Stomach (tissue), 9 donors: Measurements from ENCODE around the gene PPP4R4. TPM values are rescaled to one million over a fixed set of nuclear protein-coding genes. Genes with fewer than 3 reads are reported as not detected.

ENCODE experiments used
- DNase-seq, 2 donors: peaks; one replicate each; pipeline versions ENCODE4 v3.0.0 to v3.0.0-alpha.2; 2013 to 2019
- H3K27ac ChIP-seq, 5 donors: fragments of 200-600 bp in 4 of 5; sonication (generic) in 4 of 5; one replicate each; pipeline ENCODE4 v1.5.1; 2013 to 2019; ENCODE audit warnings: mild to moderate bottlenecking in 1 of 5, moderate library complexity in 1 of 5
- H3K27me3 ChIP-seq, 3 donors: fragments of 200-600 bp; sonication (generic); one replicate each; pipeline ENCODE4 v1.5.1; 2017 to 2019; ENCODE audit warnings: mixed run types in 1 of 3
- H3K36me3 ChIP-seq, 4 donors: fragments of 200-600 bp; sonication (generic); 1 replicate in 3 of 4; 2 replicates in 1 of 4; pipeline ENCODE4 v1.5.1; 2016 to 2019
- H3K4me1 ChIP-seq, 4 donors: fragments of 200-600 bp; sonication (generic); one replicate each; pipeline ENCODE4 v1.5.1; 2016 to 2019
- H3K4me3 ChIP-seq, 4 donors: fragments of 200-600 bp; sonication (generic) in 3 of 4; one replicate each; pipeline ENCODE4 v1.5.1; 2016 to 2019; ENCODE audit warnings: mild to moderate bottlenecking in 1 of 4
- H3K9me3 ChIP-seq, 4 donors: fragments of 200-600 bp; sonication (generic); one replicate each; pipeline ENCODE4 v1.5.1; 2016 to 2019
- CTCF ChIP-seq, 7 experiments: fragments of 450-650 bp in 4 of 7; fragments of 200-600 bp in 3 of 7; sonication (generic) in 3 of 7; IDR thresholded peaks; one replicate each; pipeline ENCODE4 v1.5.1; 2016 to 2019; ENCODE audit warnings: antibody characterized with exemption in 7 of 7, control low read depth in 2 of 7, mild to moderate bottlenecking in 1 of 7
- EP300 ChIP-seq: sonication (generic); formaldehyde crosslinking; IDR thresholded peaks from one replicate; pipeline ENCODE4 v1.6.1; 2017; ENCODE audit warnings: antibody characterized with exemption
- POLR2A ChIP-seq, 4 donors: fragments of 450-650 bp; IDR thresholded peaks; one replicate each; pipeline ENCODE4 v1.6.1; 2016; ENCODE audit warnings: antibody characterized with exemption in 4 of 4, control low read depth in 2 of 4, mild to moderate bottlenecking in 1 of 4, moderate library complexity in 1 of 4
- POLR2AphosphoS5 ChIP-seq, 3 donors: sonication (generic); formaldehyde crosslinking; IDR thresholded peaks; one replicate each; pipeline ENCODE4 v1.6.1; 2016; ENCODE audit warnings: antibody characterized with exemption in 3 of 3
- WGBS, 5 donors: extraction: QIAGEN DNeasy Blood & Tissue Kit in 3 of 5; methylation state at CpG; one replicate each; pipeline versions ENCODE4 v1.1.5 to v1.1.7; 2013 to 2018; 5-methylcytosine and 5-hydroxymethylcytosine counted together
- intact Hi-C: fragments of 100-400 bp; cut with DNase I; formaldehyde crosslinking; loops from one replicate; pipeline ENCODE4 v1.15.1; 2023; ENCODE audit warnings: low total_unique reads
- polyA plus RNA-seq, 3 donors: library from polyadenylated mRNA; stranded (reverse); fragments of 200-250 nt; gene quantifications; one replicate each; pipeline ENCODE4 v1.2.3, GENCODE V29; 2013
- total RNA-seq, 5 donors: library from RNA; depleted of rRNA; stranded (reverse); fragments of >200 nt; gene quantifications; one replicate each; pipeline versions ENCODE4 v1.1.0 to v1.2.3, GENCODE V29; 2014 to 2016
- donor health status: healthy with polysubstance abuse.
- donor health status: Bipolar disorder and iron deficiency.
- donor health status: healthy.

The PPP4R4 gene
- total and polyA plus RNA-seq, 8 donors: under 0.01 to 11.7 (median 0.50) TPM; not detected in 1

GRCh38 chr14:94314890-94315289 is 140.8 kb downstream of the PPP4R4 start:
- Histone ChIP-seq H3K36me3 (no peaks in the 10 kb centered on the region), H3K4me3 (no peak overlapping the region)
- WGBS, 5 donors: 75 to 94% (median 89%) methylated on average over 2 of the region's 2 CpGs

GRCh38 chr14:94316692-94317091 is 142.6 kb downstream of the PPP4R4 start:
- no peaks in the 10 kb centered on the region for H3K4me1 ChIP-seq

More at GRCh38 chr14:94314890-94315289, 140.8 kb downstream of the PPP4R4 start:
- Histone ChIP-seq H3K4me1 (no peaks in the 10 kb centered on the region), H3K27ac (no peak overlapping the region), H3K27me3 (no peaks in the 10 kb centered on the region), H3K9me3 (peaks cover 0 to 4% (median 0%) of the 10 kb centered on the region in 4 donors)
- intact Hi-C loops: no loop called here
- TF ChIP-seq POLR2A (IDR thresholded peaks at IDR 0.05) (no peak), CTCF (IDR thresholded peaks at IDR 0.05) (no peak)
- DNase-seq: no peak

GRCh38 chr14:94317259-94317658 is 143.1 kb downstream of the PPP4R4 start:
- peak in 1 of 2 donors; percentile 11 for DNase-seq
- intact Hi-C loops: no loop called here
- TF ChIP-seq EP300 (no peak), POLR2AphosphoS5 (IDR thresholded peaks at IDR 0.05) (no peak), CTCF (IDR thresholded peaks at IDR 0.05) (no peak), POLR2A (IDR thresholded peaks at IDR 0.05) (no peak)
- H3K27ac ChIP-seq: no peak overlapping the region
- H3K4me1 ChIP-seq: no peaks in the 10 kb centered on the region
- WGBS, 5 donors: 47 to 57% (median 54%) methylated on average over 4 of the region's 4 CpGs
- peaks cover 0 to 4% (median 0%) of the 10 kb centered on the region in 4 donors for H3K9me3 ChIP-seq
- H3K27me3 ChIP-seq: no peaks in the 10 kb centered on the region
- no peaks in the 10 kb centered on the region for H3K36me3 ChIP-seq
- no peak overlapping the region for H3K4me3 ChIP-seq

More at GRCh38 chr14:94316692-94317091, 142.6 kb downstream of the PPP4R4 start:
- DNase-seq: no peak
- Histone ChIP-seq H3K27ac (no peak overlapping the region), H3K4me3 (no peak overlapping the region), H3K36me3 (no peaks in the 10 kb centered on the region), H3K27me3 (no peaks in the 10 kb centered on the region), H3K9me3 (peaks cover 0 to 4% (median 0%) of the 10 kb centered on the region in 4 donors)
- 67 to 83% (median 80%) methylated on average over 1 of the region's 1 CpG for WGBS, 5 donors
- intact Hi-C loops: no loop called here
- TF ChIP-seq POLR2AphosphoS5 (IDR thresholded peaks at IDR 0.05) (no peak), CTCF (IDR thresholded peaks at IDR 0.05) (no peak), POLR2A (IDR thresholded peaks at IDR 0.05) (no peak), EP300 (no peak)

- Histone ChIP-seq H3K4me3 (no peak overlapping the region), H3K4me1 (no peaks in the 10 kb centered on the region), H3K27ac (no peak overlapping the region), H3K9me3 (no peaks in the 10 kb centered on the region), H3K36me3 (no peaks in the 10 kb centered on the region), H3K27me3 (no peaks in the 10 kb centered on the region)
- TF ChIP-seq CTCF (IDR thresholded peaks at IDR 0.05) (no peak), POLR2AphosphoS5 (IDR thresholded peaks at IDR 0.05) (peak in 1 of 3 donors; percentile 11), EP300 (no peak)
- WGBS, 5 donors: 29 to 38% (median 35%) methylated on average over 5 of the region's 5 CpGs
- peak in 1 of 2 donors; percentile 79 for DNase-seq
- intact Hi-C loops: no loop called here
Observed at GRCh38 chr14:94320243-94320642, 146.1 kb downstream of the PPP4R4 start.
